Stimulated activated naive CD8-positive, alpha-beta T cell treated with anti-CD3 and anti-CD28 coated beads, Interleukin-15, Interleukin-2, amounts not matched to agents 100 ng/mL and 50 ng/mL, for 24 hours (primary cell): ENCODE data around the gene MAD1L1.
"Not testable (repeated sequence)": the region's sequence is repeated elsewhere in the genome, so short reads cannot be mapped to it uniquely, and the experiment has no call there.

Source experiments
- H3K27ac Mint-ChIP-seq: one replicate; pipeline ENCODE4 v1.8.0; 2021; ENCODE audit warnings: mild to moderate bottlenecking, mixed read lengths
- H3K27me3 Mint-ChIP-seq: one replicate; pipeline ENCODE4 v1.8.0; 2021; ENCODE audit warnings: mixed read lengths
- H3K36me3 Mint-ChIP-seq: one replicate; pipeline ENCODE4 v1.8.0; 2021; ENCODE audit warnings: low read depth, mixed read lengths
- H3K4me1 Mint-ChIP-seq: one replicate; pipeline ENCODE4 v1.8.0; 2021; ENCODE audit warnings: low read depth, mixed read lengths
- H3K4me3 Mint-ChIP-seq: one replicate; pipeline ENCODE4 v1.8.0; 2021; ENCODE audit warnings: mild to moderate bottlenecking, mixed read lengths
- H3K9me3 Mint-ChIP-seq: one replicate; pipeline ENCODE4 v1.8.0; 2021; ENCODE audit warnings: mixed read lengths

Gene MAD1L1

GRCh38 chr7:1979591-1980560 lies 252.9 kb downstream of the MAD1L1 start:
- H3K27ac Mint-ChIP-seq, result no peak overlapping the region
- peaks cover 9% of the 10 kb centered on the region for H3K4me1 Mint-ChIP-seq
- no peaks in the 10 kb centered on the region for H3K27me3 Mint-ChIP-seq
- H3K4me3 Mint-ChIP-seq, result no peak overlapping the region
- H3K36me3 Mint-ChIP-seq, result peaks cover 22% of the 10 kb centered on the region
- H3K9me3 Mint-ChIP-seq, result no peaks in the 10 kb centered on the region

- H3K4me1 Mint-ChIP-seq, result peaks cover 17% of the 10 kb centered on the region
- no peaks in the 10 kb centered on the region for H3K27me3 Mint-ChIP-seq
- no peaks in the 10 kb centered on the region for H3K9me3 Mint-ChIP-seq
- no peak overlapping the region for H3K4me3 Mint-ChIP-seq
- H3K27ac Mint-ChIP-seq, result no peak overlapping the region
- H3K36me3 Mint-ChIP-seq, result peaks cover 20% of the 10 kb centered on the region
These were observed 253.8 kb downstream of the MAD1L1 start for GRCh38 chr7:1978656-1979590.

- peaks cover 20% of the 10 kb centered on the region for H3K36me3 Mint-ChIP-seq
- peaks cover 17% of the 10 kb centered on the region for H3K4me1 Mint-ChIP-seq
- no peaks in the 10 kb centered on the region for H3K9me3 Mint-ChIP-seq
- H3K27me3 Mint-ChIP-seq, result no peaks in the 10 kb centered on the region
- H3K27ac Mint-ChIP-seq, result no peak overlapping the region
- no peak overlapping the region for H3K4me3 Mint-ChIP-seq
These were observed 254.8 kb downstream of the MAD1L1 start for GRCh38 chr7:1977876-1978441.

GRCh38 chr7:1977059-1977875 lies 255.5 kb downstream of the MAD1L1 start:
- no peaks in the 10 kb centered on the region for H3K27me3 Mint-ChIP-seq
- H3K4me1 Mint-ChIP-seq, result peaks cover 17% of the 10 kb centered on the region
- H3K9me3 Mint-ChIP-seq, result no peaks in the 10 kb centered on the region
- H3K36me3 Mint-ChIP-seq, result peaks cover 20% of the 10 kb centered on the region
- H3K4me3 Mint-ChIP-seq, result no peak overlapping the region
- no peak overlapping the region for H3K27ac Mint-ChIP-seq

- H3K36me3 Mint-ChIP-seq, result peaks cover 20% of the 10 kb centered on the region
- not testable (repeated sequence) for H3K4me3 Mint-ChIP-seq, H3K27me3 Mint-ChIP-seq, H3K27ac Mint-ChIP-seq, H3K9me3 Mint-ChIP-seq
- peaks cover 17% of the 10 kb centered on the region for H3K4me1 Mint-ChIP-seq
These were observed 256.2 kb downstream of the MAD1L1 start for GRCh38 chr7:1976521-1976920.

- no peak overlapping the region for H3K4me3 Mint-ChIP-seq
- peaks cover 12% of the 10 kb centered on the region for H3K4me1 Mint-ChIP-seq
- no peaks in the 10 kb centered on the region for H3K9me3 Mint-ChIP-seq
- no peaks in the 10 kb centered on the region for H3K27me3 Mint-ChIP-seq
- peaks cover 26% of the 10 kb centered on the region for H3K36me3 Mint-ChIP-seq
- no peak overlapping the region for H3K27ac Mint-ChIP-seq
These were observed 257.2 kb downstream of the MAD1L1 start for GRCh38 chr7:1975581-1975980.

- Mint-ChIP-seq H3K27me3 (no peaks in the 10 kb centered on the region), H3K4me3 (no peak overlapping the region), H3K36me3 (peaks cover 26% of the 10 kb centered on the region), H3K27ac (no peak overlapping the region), H3K9me3 (no peaks in the 10 kb centered on the region), H3K4me1 (peaks cover 12% of the 10 kb centered on the region)
These were observed 257.6 kb downstream of the MAD1L1 start for GRCh38 chr7:1975179-1975578.

GRCh38 chr7:1974290-1975101 lies 258.2 kb downstream of the MAD1L1 start:
- H3K9me3 Mint-ChIP-seq, result no peaks in the 10 kb centered on the region
- no peaks in the 10 kb centered on the region for H3K27me3 Mint-ChIP-seq
- peaks cover 18% of the 10 kb centered on the region for H3K4me1 Mint-ChIP-seq
- H3K4me3 Mint-ChIP-seq, result no peak overlapping the region
- peaks cover 26% of the 10 kb centered on the region for H3K36me3 Mint-ChIP-seq
- H3K27ac Mint-ChIP-seq, result peak overlapping the region; percentile 66

- Mint-ChIP-seq H3K36me3 (peaks cover 24% of the 10 kb centered on the region), H3K4me3 (no peak overlapping the region), H3K27me3 (no peaks in the 10 kb centered on the region), H3K9me3 (no peaks in the 10 kb centered on the region), H3K27ac (no peak overlapping the region), H3K4me1 (peaks cover 21% of the 10 kb centered on the region)
These were observed 259.2 kb downstream of the MAD1L1 start for GRCh38 chr7:1973321-1974251.

- peaks cover 21% of the 10 kb centered on the region for H3K4me1 Mint-ChIP-seq
- no peak overlapping the region for H3K27ac Mint-ChIP-seq
- no peak overlapping the region for H3K4me3 Mint-ChIP-seq
- no peaks in the 10 kb centered on the region for H3K9me3 Mint-ChIP-seq
- peaks cover 28% of the 10 kb centered on the region for H3K36me3 Mint-ChIP-seq
- H3K27me3 Mint-ChIP-seq, result no peaks in the 10 kb centered on the region
These were observed 260.0 kb downstream of the MAD1L1 start for GRCh38 chr7:1972744-1973143.

GRCh38 chr7:1971946-1972654 lies 260.6 kb downstream of the MAD1L1 start:
- no peaks in the 10 kb centered on the region for H3K27me3 Mint-ChIP-seq
- peaks cover 34% of the 10 kb centered on the region for H3K36me3 Mint-ChIP-seq
- no peak overlapping the region for H3K4me3 Mint-ChIP-seq
- no peaks in the 10 kb centered on the region for H3K9me3 Mint-ChIP-seq
- peaks cover 24% of the 10 kb centered on the region for H3K4me1 Mint-ChIP-seq
- no peak overlapping the region for H3K27ac Mint-ChIP-seq

GRCh38 chr7:1970895-1971294 lies 261.9 kb downstream of the MAD1L1 start:
- peaks cover 38% of the 10 kb centered on the region for H3K36me3 Mint-ChIP-seq
- no peak overlapping the region for H3K27ac Mint-ChIP-seq
- no peaks in the 10 kb centered on the region for H3K9me3 Mint-ChIP-seq
- peaks cover 26% of the 10 kb centered on the region for H3K4me1 Mint-ChIP-seq
- no peaks in the 10 kb centered on the region for H3K27me3 Mint-ChIP-seq
- H3K4me3 Mint-ChIP-seq, result no peak overlapping the region
